NT2/D1 (cell line): Measurements from ENCODE around the gene UBR1.

Experiments
- DNase-seq: peaks from one replicate; pipeline ENCODE4 v3.0.0-alpha.2; 2011; ENCODE audit warnings: low read depth, low spot score
- H3K27me3 ChIP-seq: 2 replicates; pipeline ENCODE4 v1.6.0; 2011; ENCODE audit warnings: mild to moderate bottlenecking; ENCODE audit not compliant: insufficient read length, insufficient read depth
- H3K36me3 ChIP-seq: 2 replicates; pipeline ENCODE4 v1.6.1; 2011; ENCODE audit warnings: mild to moderate bottlenecking, low read length, mixed read lengths; ENCODE audit not compliant: insufficient read depth, insufficient read length
- H3K4me1 ChIP-seq: 2 replicates; pipeline ENCODE4 v1.5.1; 2011; ENCODE audit not compliant: insufficient read depth, insufficient read length
- H3K4me3 ChIP-seq: 2 replicates; pipeline ENCODE4 v1.5.1; 2011; ENCODE audit warnings: low read depth; ENCODE audit not compliant: insufficient read length
- H3K9ac ChIP-seq: 2 replicates; pipeline ENCODE4 v1.6.0; 2011; ENCODE audit warnings: low read depth; ENCODE audit not compliant: insufficient read length
- H3K9me3 ChIP-seq: 2 replicates; pipeline ENCODE4 v1.5.1; 2011; ENCODE audit warnings: mild to moderate bottlenecking, low read length; ENCODE audit not compliant: insufficient read depth
- SUZ12 ChIP-seq: IDR thresholded peaks from 2 replicates; pipeline ENCODE4 v1.6.1; 2011; ENCODE audit not compliant: insufficient read length, insufficient read depth; ENCODE audit errors: extremely low read depth
- YY1 ChIP-seq: IDR thresholded peaks from 2 replicates; pipeline ENCODE4 v1.6.1; 2011; ENCODE audit not compliant: insufficient read length, insufficient read depth
- ZNF274 ChIP-seq: IDR thresholded peaks from 2 replicates; pipeline ENCODE4 v1.6.1; 2011; ENCODE audit warnings: mild to moderate bottlenecking, low read depth, low read length

Gene UBR1

DNA sequence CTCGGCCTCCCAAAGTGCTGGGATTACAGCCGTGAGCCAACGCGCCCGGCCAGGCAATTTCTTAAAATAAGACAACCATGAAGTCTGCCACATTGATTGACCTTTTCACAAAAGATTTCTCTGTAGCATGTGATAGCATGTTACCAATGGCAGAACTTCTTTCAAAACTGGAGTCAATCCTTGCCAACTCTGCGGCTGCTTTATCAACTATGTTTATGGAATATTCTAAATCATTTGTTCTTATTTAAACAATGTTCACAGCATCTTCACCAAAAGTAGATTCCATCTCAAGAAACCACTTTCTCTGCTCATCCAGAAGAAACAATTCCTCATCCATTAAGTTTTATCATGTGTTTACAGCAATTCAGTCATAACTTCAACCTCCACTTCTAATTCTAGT lies 9.4 kb downstream of the UBR1 start:
- Histone ChIP-seq H3K27me3 (no peaks in the 10 kb centered on the region), H3K4me3 (no peak overlapping the region)

DNA sequence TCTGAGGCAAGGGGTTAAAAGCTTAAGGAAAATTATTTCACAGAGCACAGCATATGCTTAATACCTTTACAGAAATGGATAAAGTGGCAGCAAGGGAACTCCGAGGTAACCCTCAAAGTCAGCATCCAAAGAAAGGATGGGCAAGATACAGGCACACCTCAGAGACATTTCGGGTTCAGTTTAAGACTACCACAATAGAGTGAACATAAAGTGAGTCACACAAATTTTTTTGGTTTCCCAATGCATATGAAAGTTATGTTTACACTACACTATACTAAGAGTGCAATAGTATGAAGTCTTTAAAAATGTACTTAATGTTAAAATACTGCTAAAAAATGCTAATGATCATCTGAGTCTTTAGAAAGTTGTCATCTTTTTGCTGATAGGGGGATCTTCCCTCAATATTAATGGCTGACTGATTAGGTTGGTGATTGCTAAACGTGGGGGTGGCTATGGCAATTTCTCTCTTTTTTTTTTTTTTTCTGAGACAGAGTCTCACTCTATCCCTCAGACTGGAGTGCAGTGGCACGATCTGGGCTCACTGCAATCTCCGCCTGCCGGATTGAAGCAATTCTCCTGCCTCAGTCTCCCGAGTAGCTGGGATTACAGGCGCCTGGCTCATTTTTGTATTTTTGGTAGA lies 10.0 kb downstream of the UBR1 start:
- TF ChIP-seq YY1: no peak
- DNase-seq: no peak
- Histone ChIP-seq H3K9ac (no peak overlapping the region), H3K36me3 (peaks cover 21% of the 10 kb centered on the region), H3K4me1 (no peaks in the 10 kb centered on the region), H3K9me3 (no peaks in the 10 kb centered on the region), H3K27me3 (no peaks in the 10 kb centered on the region), H3K4me3 (no peak overlapping the region)

More for the DNA sequence above, 9.4 kb downstream of the UBR1 start:
- Histone ChIP-seq H3K9me3 (no peaks in the 10 kb centered on the region), H3K4me1 (no peaks in the 10 kb centered on the region), H3K9ac (no peak overlapping the region), H3K36me3 (peaks cover 23% of the 10 kb centered on the region)
- TF ChIP-seq ZNF274: no peak
- no peak for TF ChIP-seq YY1
- no peak for TF ChIP-seq SUZ12
- no peak for DNase-seq

DNA sequence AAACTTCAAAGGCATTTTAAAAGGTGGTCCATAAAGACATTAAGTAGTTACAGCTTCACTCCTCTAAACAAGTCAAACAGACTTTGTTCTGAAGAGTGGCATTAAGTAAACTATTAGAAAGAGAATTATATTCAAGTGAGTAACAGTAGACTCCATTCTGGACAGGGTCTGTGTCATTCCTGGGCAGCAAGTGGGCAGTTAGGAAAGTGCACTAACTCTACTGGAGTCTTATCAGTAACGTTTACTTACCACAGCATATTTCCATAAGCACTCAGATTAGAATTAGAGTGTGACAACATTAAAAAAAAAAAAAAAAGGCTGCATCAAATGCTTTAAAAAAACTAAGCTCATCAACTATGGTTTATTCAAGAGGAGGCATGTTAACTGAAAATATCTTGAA lies 10.6 kb downstream of the UBR1 start:
- H3K36me3 ChIP-seq: peaks cover 16% of the 10 kb centered on the region
- TF ChIP-seq SUZ12 (no peak), YY1 (no peak), ZNF274 (no peak)
- H3K9ac ChIP-seq: no peak overlapping the region
- H3K4me1 ChIP-seq: no peaks in the 10 kb centered on the region
- no peak overlapping the region for H3K4me3 ChIP-seq
- H3K9me3 ChIP-seq: no peaks in the 10 kb centered on the region
- DNase-seq: no peak
- no peaks in the 10 kb centered on the region for H3K27me3 ChIP-seq

DNA sequence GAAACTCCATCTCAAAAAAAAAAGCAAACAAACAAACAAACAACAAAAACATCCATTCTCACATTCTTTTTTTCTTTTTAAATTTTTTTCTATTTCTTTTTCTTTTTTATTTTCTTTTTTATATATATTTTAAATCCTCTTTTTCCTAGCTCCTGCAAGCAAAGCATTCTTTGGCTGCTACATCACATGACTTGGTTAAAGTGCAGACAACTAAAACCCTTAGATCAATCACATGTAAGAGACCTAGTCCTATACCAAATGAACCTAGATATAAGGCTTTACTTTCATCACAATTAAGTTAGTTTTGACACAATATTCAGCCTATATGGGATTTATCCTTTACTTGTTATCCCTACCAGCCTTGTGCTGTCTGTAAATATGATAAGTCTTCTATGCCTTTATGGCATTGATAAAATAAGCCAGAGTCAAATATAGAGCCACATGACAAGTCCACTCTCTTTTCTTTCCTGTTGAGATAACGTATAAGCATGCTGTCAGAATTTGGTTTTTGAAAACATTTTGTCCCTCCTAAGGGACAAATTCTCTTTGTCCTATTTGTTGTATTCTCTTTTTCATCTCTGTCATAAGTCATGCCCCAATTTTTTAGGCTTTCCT lies 11.3 kb downstream of the UBR1 start:
- Histone ChIP-seq H3K9ac (no peak overlapping the region), H3K4me3 (no peak overlapping the region), H3K36me3 (peaks cover 16% of the 10 kb centered on the region), H3K9me3 (no peaks in the 10 kb centered on the region), H3K27me3 (no peaks in the 10 kb centered on the region), H3K4me1 (no peaks in the 10 kb centered on the region)
- TF ChIP-seq YY1 (no peak), SUZ12 (no peak), ZNF274 (no peak)
- no peak for DNase-seq

DNA sequence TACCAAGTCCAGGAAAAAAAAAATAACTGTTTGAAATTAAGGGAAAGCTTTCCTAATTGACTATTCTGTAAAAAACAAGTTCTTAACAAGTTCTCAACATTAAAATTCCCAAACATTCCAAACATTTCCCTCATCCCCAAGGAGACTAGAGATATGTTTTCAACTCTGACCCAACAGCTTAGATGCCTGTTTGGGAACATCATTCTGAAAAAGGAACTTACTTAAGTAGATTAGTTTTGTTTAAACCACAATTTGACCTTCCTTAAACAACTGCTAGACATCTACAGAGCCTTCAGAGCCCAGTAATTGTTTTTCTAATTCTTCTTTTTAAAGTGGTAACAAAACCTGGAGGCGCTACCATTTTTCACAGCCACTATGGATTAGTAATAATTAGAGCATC lies 12.8 kb downstream of the UBR1 start:
- Histone ChIP-seq H3K36me3 (peaks cover 17% of the 10 kb centered on the region), H3K9me3 (no peaks in the 10 kb centered on the region), H3K4me3 (no peak overlapping the region), H3K9ac (no peak overlapping the region), H3K27me3 (no peaks in the 10 kb centered on the region), H3K4me1 (no peaks in the 10 kb centered on the region)
- DNase-seq: no peak
- TF ChIP-seq YY1 (no peak), SUZ12 (no peak), ZNF274 (no peak)

DNA sequence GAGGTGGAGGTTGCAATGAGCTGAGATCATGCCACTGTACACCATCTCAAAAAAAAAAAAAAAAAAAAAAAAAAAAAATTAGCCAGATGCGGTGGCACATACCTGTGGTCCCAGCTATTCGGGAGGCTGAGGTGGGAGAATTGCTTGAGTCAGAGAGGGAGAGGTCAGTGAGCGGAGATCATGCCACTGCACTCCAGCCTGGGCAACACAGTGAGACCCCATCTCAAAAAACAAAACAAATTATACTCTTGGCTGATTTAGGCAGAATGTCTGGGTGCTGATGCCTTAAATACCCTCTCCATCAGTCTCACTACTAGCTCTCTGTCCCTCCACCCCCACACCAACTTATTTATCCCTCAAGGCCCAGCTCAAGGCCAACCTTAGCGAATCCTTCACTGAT lies 14.0 kb downstream of the UBR1 start:
- Histone ChIP-seq H3K36me3 (peaks cover 11% of the 10 kb centered on the region), H3K4me1 (no peaks in the 10 kb centered on the region), H3K9me3 (no peaks in the 10 kb centered on the region), H3K9ac (no peak overlapping the region), H3K4me3 (no peak overlapping the region), H3K27me3 (no peaks in the 10 kb centered on the region)
- TF ChIP-seq ZNF274: no peak
- TF ChIP-seq SUZ12: no peak
- no peak for TF ChIP-seq YY1
- DNase-seq: no peak

DNA sequence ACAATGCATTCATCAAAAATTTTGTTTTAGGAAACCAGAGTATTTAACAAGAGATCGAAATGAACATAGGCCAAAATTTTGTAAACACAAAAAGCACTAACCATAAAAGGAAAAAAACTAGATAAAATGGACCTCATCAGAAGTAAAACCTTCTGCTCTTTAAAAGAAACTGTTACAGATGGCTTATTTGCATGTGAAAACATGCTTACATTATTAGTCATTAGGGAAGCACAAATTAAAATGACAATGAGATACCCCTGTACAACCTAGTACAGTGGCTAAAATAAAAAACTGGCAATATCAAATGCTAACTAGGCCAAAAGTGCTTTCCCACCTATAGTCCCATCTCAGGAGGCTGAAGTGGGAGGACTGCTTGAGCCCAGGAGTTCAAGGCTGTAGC lies 19.3 kb downstream of the UBR1 start:
- no peak overlapping the region for H3K9ac ChIP-seq
- no peaks in the 10 kb centered on the region for H3K9me3 ChIP-seq
- H3K4me1 ChIP-seq: no peaks in the 10 kb centered on the region
- TF ChIP-seq SUZ12 (no peak), YY1 (no peak), ZNF274 (no peak)
- no peak for DNase-seq
- H3K4me3 ChIP-seq: no peak overlapping the region
- H3K36me3 ChIP-seq: peaks cover 25% of the 10 kb centered on the region
- H3K27me3 ChIP-seq: no peaks in the 10 kb centered on the region

DNA sequence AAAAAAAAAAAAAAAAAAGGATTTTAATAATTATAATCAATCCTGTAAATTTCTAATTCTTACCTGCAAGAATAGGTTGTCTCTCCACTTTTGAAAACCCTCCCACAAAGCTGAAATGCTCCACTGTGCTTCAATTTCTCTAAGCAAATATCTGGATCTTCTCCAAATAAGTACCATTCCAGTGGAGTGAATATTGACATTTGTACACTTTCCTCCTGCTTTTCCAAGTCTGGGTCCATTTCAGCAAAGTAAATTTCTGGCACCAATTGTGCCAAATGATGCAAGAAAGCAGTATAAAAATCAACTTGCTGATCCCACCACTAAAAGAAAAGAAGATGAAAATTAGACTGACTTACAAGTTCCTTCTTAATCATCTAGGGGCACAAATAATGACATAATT lies 19.9 kb downstream of the UBR1 start:
- no peaks in the 10 kb centered on the region for H3K9me3 ChIP-seq
- no peaks in the 10 kb centered on the region for H3K4me1 ChIP-seq
- peaks cover 29% of the 10 kb centered on the region for H3K36me3 ChIP-seq
- no peak overlapping the region for H3K4me3 ChIP-seq
- no peak for TF ChIP-seq ZNF274
- TF ChIP-seq YY1: no peak
- TF ChIP-seq SUZ12: no peak
- no peaks in the 10 kb centered on the region for H3K27me3 ChIP-seq
- DNase-seq: no peak
- no peak overlapping the region for H3K9ac ChIP-seq
